ENCODE results near the gene JADE2.
A peak's percentile ranks its signal among the peaks of the same experiment; 100 is the strongest.
"Not testable (repeated sequence)": the region's sequence is repeated elsewhere in the genome, so short reads cannot be mapped to it uniquely, and the experiment has no call there.

JADE2 gene

GRCh38 chr5:134555890-134556311 is 30.4 kb downstream of the JADE2 start:
- TF ChIP-seq, protein P1, sequence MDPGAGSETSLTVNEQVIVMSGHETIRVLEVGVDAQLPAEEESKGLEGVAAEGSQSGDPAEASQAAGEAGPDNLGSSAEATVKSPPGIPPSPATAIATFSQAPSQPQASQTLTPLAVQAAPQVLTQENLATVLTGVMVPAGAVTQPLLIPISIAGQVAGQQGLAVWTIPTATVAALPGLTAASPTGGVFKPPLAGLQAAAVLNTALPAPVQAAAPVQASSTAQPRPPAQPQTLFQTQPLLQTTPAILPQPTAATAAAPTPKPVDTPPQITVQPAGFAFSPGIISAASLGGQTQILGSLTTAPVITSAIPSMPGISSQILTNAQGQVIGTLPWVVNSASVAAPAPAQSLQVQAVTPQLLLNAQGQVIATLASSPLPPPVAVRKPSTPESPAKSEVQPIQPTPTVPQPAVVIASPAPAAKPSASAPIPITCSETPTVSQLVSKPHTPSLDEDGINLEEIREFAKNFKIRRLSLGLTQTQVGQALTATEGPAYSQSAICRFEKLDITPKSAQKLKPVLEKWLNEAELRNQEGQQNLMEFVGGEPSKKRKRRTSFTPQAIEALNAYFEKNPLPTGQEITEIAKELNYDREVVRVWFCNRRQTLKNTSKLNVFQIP (CRISPR knock-in tag; IDR thresholded peaks at IDR 0.05; ENCODE audit: borderline replicate concordance, low read depth) = no peak
- no peak for TF ChIP-seq ZC3H10 (CRISPR knock-in tag; IDR thresholded peaks at IDR 0.05)
- no peak for TF ChIP-seq ESRRG (CRISPR knock-in tag; IDR thresholded peaks at IDR 0.05)
- TF ChIP-seq CSDC2 (CRISPR knock-in tag; IDR thresholded peaks at IDR 0.05) = peak; percentile 69; the same call in 1 of the 2 replicates
- TF ChIP-seq TOX (CRISPR knock-in tag; IDR thresholded peaks at IDR 0.05; ENCODE audit: borderline replicate concordance) = no peak
- peak; percentile 86; the same call in 1 of the 2 replicates for TF ChIP-seq TSHZ2 (CRISPR knock-in tag; IDR thresholded peaks at IDR 0.05)
- TF ChIP-seq, protein P2, sequence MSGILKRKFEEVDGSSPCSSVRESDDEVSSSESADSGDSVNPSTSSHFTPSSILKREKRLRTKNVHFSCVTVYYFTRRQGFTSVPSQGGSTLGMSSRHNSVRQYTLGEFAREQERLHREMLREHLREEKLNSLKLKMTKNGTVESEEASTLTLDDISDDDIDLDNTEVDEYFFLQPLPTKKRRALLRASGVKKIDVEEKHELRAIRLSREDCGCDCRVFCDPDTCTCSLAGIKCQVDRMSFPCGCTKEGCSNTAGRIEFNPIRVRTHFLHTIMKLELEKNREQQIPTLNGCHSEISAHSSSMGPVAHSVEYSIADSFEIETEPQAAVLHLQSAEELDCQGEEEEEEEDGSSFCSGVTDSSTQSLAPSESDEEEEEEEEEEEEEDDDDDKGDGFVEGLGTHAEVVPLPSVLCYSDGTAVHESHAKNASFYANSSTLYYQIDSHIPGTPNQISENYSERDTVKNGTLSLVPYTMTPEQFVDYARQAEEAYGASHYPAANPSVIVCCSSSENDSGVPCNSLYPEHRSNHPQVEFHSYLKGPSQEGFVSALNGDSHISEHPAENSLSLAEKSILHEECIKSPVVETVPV (CRISPR knock-in tag; IDR thresholded peaks at IDR 0.05) = peak; percentile 13; the same call in 1 of the 2 replicates
- 0 out of 2 replicates have a peak, but pooled peaks have one; percentile 5 for TF ChIP-seq GLIS3 (CRISPR knock-in tag; IDR thresholded peaks at IDR 0.05)
- TF ChIP-seq TCF4 (CRISPR knock-in tag; IDR thresholded peaks at IDR 0.05; ENCODE audit: borderline replicate concordance) = peak; percentile 69
- TF ChIP-seq PPARA (CRISPR knock-in tag; IDR thresholded peaks at IDR 0.05; ENCODE audit: borderline replicate concordance) = no peak
- TF ChIP-seq ISL1 (CRISPR knock-in tag; IDR thresholded peaks at IDR 0.05) = no peak; the same call in 1 of the 2 replicates
- TF ChIP-seq ZNF8 (CRISPR knock-in tag; IDR thresholded peaks at IDR 0.05) = no peak
- TF ChIP-seq OSR1 (CRISPR knock-in tag; IDR thresholded peaks at IDR 0.05) = no peak
- TF ChIP-seq RARB (CRISPR knock-in tag; IDR thresholded peaks at IDR 0.05) = no peak
- TF ChIP-seq, protein P3, sequence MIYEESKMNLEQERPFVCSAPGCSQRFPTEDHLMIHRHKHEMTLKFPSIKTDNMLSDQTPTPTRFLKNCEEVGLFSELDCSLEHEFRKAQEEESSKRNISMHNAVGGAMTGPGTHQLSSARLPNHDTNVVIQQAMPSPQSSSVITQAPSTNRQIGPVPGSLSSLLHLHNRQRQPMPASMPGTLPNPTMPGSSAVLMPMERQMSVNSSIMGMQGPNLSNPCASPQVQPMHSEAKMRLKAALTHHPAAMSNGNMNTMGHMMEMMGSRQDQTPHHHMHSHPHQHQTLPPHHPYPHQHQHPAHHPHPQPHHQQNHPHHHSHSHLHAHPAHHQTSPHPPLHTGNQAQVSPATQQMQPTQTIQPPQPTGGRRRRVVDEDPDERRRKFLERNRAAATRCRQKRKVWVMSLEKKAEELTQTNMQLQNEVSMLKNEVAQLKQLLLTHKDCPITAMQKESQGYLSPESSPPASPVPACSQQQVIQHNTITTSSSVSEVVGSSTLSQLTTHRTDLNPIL (CRISPR knock-in tag; IDR thresholded peaks at IDR 0.05; ENCODE audit: low read depth) = no peak
- TF ChIP-seq BACH2 (CRISPR knock-in tag; IDR thresholded peaks at IDR 0.05; ENCODE audit: borderline replicate concordance) = no peak; the same call in 1 of the 2 replicates
- TF ChIP-seq ZFP3 (CRISPR knock-in tag; IDR thresholded peaks at IDR 0.05) = peak; percentile 75
- peak; percentile 71 for ATAC-seq

DNA sequence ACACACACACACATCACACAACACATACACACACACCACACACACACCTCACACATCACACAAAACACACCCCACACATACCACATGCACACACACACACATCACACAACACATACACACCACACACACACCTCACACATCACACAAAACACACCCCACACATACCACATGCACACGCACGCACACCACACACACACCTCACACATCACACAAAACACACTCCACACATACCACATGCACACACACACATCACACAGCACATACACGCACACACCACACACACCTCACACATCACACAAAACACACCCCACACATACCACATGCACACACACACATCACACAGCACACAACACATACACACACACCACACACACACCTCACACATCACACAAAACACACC is 31.1 kb downstream of the JADE2 start:
- ATAC-seq = not testable (repeated sequence)

DNA sequence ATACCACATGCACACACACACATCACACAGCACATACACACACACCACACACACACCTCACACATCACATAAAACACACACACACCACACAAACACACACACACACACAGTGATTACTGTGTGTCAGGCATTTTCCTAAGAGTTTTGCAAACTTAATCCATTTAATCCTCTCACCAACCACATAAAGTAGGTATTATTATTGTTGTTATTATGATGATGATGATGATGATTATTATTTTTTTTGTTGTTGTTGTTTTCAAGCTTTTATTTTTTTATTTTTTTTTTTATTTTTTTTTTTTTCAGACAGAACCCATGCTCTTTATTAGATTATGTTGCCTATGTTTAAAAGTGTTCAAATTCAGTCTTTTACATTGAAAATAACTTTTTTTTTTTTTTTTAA is 31.5 kb downstream of the JADE2 start:
- TF ChIP-seq TCF4 (CRISPR knock-in tag; IDR thresholded peaks at IDR 0.05; ENCODE audit: borderline replicate concordance) (no peak), TSHZ2 (CRISPR knock-in tag; IDR thresholded peaks at IDR 0.05) (no peak), SNAI2 (CRISPR knock-in tag; IDR thresholded peaks at IDR 0.05) (no peak), PATZ1 (CRISPR knock-in tag; IDR thresholded peaks at IDR 0.05; ENCODE audit: borderline replicate concordance) (no peak), PPARA (CRISPR knock-in tag; IDR thresholded peaks at IDR 0.05; ENCODE audit: borderline replicate concordance) (no peak), ZNF565 (CRISPR knock-in tag; conservative IDR thresholded peaks at IDR 0.05; ENCODE audit: low read depth) (no peak), ZFP30 (CRISPR knock-in tag; IDR thresholded peaks at IDR 0.05) (no peak)
- TF ChIP-seq, protein P1 (CRISPR knock-in tag; IDR thresholded peaks at IDR 0.05; ENCODE audit: borderline replicate concordance, low read depth) = no peak
- TF ChIP-seq, protein P2 (CRISPR knock-in tag; IDR thresholded peaks at IDR 0.05) = no peak
- no peak for ATAC-seq

All from SK-N-SH treated with all-trans-retinoic acid at 6 μM for 48 hours (cell line).